ENCODE results near the gene NFYC. TPM values are rescaled to one million over a fixed set of nuclear protein-coding genes. Genes with fewer than 3 reads are reported as not detected.
"Not testable (repeated sequence)": the region's sequence is repeated elsewhere in the genome, so short reads cannot be mapped to it uniquely, and the experiment has no call there.

Gene NFYC
- total RNA-seq, 2 experiments from 2014 or later: 65.0 to 66.6 TPM

- DNase-seq; H3K27me3 Mint-ChIP-seq; H3K4me3 Mint-ChIP-seq; ATAC-seq (ENCODE audit: low read depth); H3K9me3 Mint-ChIP-seq: not testable (repeated sequence)
- peaks cover 35% of the 10 kb centered on the region for H3K4me1 Mint-ChIP-seq
- H3K36me3 Mint-ChIP-seq: peaks cover 15% of the 10 kb centered on the region
- H3K27ac Mint-ChIP-seq: peak overlapping the region; percentile 34
- POLR2A ChIA-PET: interaction anchor here (5.9 kb wide), 1 partner anchor 11 kb away, joined by 43 read pairs; the partner anchor contains the start of gene NFYC
Measured at GRCh38 chr1:40702810-40703209, 11.3 kb downstream of the NFYC start.

- Mint-ChIP-seq H3K27me3 (no peaks in the 10 kb centered on the region), H3K36me3 (peaks cover 15% of the 10 kb centered on the region), H3K9me3 (no peaks in the 10 kb centered on the region), H3K4me1 (peaks cover 37% of the 10 kb centered on the region), H3K27ac (no peak overlapping the region), H3K4me3 (no peak overlapping the region)
- DNase-seq (no peak), ATAC-seq (ENCODE audit: low read depth) (no peak)
- POLR2A ChIA-PET: interaction anchor here (5.9 kb wide), 1 partner anchor 11 kb away, joined by 43 read pairs; the partner anchor contains the start of gene NFYC
Measured at GRCh38 chr1:40703316-40703715, 11.8 kb downstream of the NFYC start.

- peaks cover 28% of the 10 kb centered on the region for H3K4me1 Mint-ChIP-seq
- POLR2A ChIA-PET: interaction anchor here (5.9 kb wide), 1 partner anchor 13 kb away, joined by 43 read pairs; the partner anchor contains the start of gene NFYC
Measured at GRCh38 chr1:40704817-40705733, 13.6 kb downstream of the NFYC start.

DNA sequence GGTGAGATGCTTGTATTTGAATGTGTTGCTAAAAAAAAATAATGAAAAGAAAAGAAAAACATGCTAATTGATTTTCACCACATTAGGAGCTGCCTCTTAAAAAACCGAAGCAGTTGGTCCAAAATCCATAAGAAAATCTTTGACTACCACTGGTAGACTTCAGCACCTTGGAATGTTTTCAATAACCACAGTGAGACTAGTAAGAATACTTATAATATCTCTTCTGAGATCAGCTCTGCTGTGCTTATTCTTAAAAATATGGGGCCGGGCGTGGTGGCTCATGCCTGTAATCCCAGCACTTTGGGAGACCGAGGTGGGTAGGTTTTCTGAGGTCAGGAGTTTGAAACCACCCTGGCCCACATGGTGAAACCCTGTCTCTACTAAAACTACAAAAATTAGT, 15.1 kb downstream of the NFYC start:
- POLR2A ChIA-PET: interaction anchor here (6.5 kb wide), 1 partner anchor 14 kb away, joined by 82 read pairs; the partner anchor contains the start of gene NFYC
- H3K9me3 Mint-ChIP-seq: no peaks in the 10 kb centered on the region
- peaks cover 17% of the 10 kb centered on the region for H3K36me3 Mint-ChIP-seq
- no peak overlapping the region for H3K27ac Mint-ChIP-seq
- ATAC-seq (ENCODE audit: low read depth) (no peak), DNase-seq (no peak)
- no peaks in the 10 kb centered on the region for H3K27me3 Mint-ChIP-seq
- no peak overlapping the region for H3K4me3 Mint-ChIP-seq
- H3K4me1 Mint-ChIP-seq: peaks cover 39% of the 10 kb centered on the region

More at GRCh38 chr1:40704817-40705733, 13.6 kb downstream of the NFYC start:
- no peak for DNase-seq
- Mint-ChIP-seq H3K27me3 (no peaks in the 10 kb centered on the region), H3K36me3 (peaks cover 17% of the 10 kb centered on the region), H3K9me3 (no peaks in the 10 kb centered on the region), H3K27ac (no peak overlapping the region), H3K4me3 (no peak overlapping the region)
- no peak for ATAC-seq (ENCODE audit: low read depth)

DNA sequence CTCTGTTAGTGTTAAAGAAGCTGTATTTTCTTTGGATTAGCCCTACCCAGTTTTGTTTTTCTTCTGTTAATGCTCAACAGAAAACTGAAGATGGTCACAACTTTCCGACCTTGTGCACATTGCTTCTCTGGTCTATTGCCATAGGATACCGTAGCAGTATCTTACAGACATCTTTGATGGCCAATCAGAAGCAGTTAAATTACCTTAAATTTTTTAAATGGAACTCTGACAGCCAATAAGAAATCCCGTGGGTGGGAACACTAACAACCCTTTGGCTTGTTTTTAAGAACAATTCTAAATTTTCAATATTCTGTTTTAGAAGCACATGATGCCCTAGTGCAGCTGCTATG, 17.2 kb downstream of the NFYC start:
- H3K9me3 Mint-ChIP-seq: no peaks in the 10 kb centered on the region
- peak overlapping the region; percentile 93 for H3K27ac Mint-ChIP-seq

DNA sequence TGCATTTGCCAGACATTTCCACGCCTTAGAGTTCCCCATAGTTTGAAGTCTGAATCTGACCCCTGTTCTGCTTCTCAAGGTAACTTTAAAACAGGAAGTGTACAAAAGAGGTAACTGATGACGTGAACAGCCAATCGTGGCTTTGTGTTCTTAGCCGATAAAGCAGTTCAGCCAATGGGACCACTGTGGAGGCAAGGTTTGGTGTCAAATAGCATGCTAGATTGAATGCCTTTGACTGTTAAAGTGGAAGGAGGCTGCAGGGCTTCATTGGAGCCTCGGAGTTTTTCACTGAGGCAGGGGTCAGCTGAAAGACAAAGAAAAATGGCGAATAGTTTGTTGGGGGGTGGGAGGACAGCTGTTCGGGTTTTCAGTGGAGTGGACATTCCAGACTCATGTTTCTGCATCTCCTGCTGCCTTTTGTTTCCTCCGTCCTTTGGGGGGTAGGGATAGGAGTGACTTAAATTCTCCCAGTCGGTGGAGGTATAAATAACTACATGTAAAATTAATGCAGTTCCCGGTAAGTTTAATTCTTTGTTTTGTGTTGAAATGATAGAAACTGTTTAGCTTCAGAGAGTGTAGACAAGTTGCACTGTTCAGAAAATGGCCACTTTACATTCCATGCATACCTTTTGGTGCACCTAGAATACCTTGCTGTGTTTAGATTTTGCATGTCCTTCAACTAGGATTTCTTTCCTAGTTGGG, 17.7 kb downstream of the NFYC start:
- no peaks in the 10 kb centered on the region for H3K27me3 Mint-ChIP-seq
- peak overlapping the region; percentile 92 for H3K4me3 Mint-ChIP-seq
- POLR2A ChIA-PET: interaction anchor here (0.8 to 6.5 kb wide), 4 partner anchors 12 to 271 kb away, joined by 3 to 82 read pairs (median 4); partner anchors contain the start of genes CTPS1 and NFYC
- ATAC-seq (ENCODE audit: low read depth) (peak; percentile 97), DNase-seq (peak; percentile 47)
- H3K4me1 Mint-ChIP-seq: peaks cover 37% of the 10 kb centered on the region
- peak overlapping the region; percentile 93 for H3K27ac Mint-ChIP-seq
- H3K9me3 Mint-ChIP-seq: no peaks in the 10 kb centered on the region
- peaks cover 16% of the 10 kb centered on the region for H3K36me3 Mint-ChIP-seq

More for the DNA sequence above, 17.2 kb downstream of the NFYC start:
- DNase-seq: no peak
- peaks cover 17% of the 10 kb centered on the region for H3K36me3 Mint-ChIP-seq
- peak overlapping the region; percentile 92 for H3K4me3 Mint-ChIP-seq
- POLR2A ChIA-PET: interaction anchor here (0.8 to 6.5 kb wide), 5 partner anchors 12 to 271 kb away, joined by 3 to 82 read pairs (median 3); partner anchors contain the start of genes CITED4, CTPS1 and NFYC
- no peaks in the 10 kb centered on the region for H3K27me3 Mint-ChIP-seq
- H3K4me1 Mint-ChIP-seq: peaks cover 39% of the 10 kb centered on the region
- ATAC-seq (ENCODE audit: low read depth): peak; percentile 83

GRCh38 chr1:40709802-40710278, 18.3 kb downstream of the NFYC start:
- Mint-ChIP-seq H3K9me3 (no peaks in the 10 kb centered on the region), H3K4me3 (peak overlapping the region; percentile 92), H3K4me1 (peaks cover 37% of the 10 kb centered on the region), H3K27me3 (no peaks in the 10 kb centered on the region), H3K36me3 (peaks cover 13% of the 10 kb centered on the region), H3K27ac (peak overlapping the region; percentile 93)
- DNase-seq (no peak), ATAC-seq (ENCODE audit: low read depth) (no peak)
- POLR2A ChIA-PET: interaction anchor here (1.2 to 6.5 kb wide), 2 partner anchors 17 to 67 kb away, joined by 4 to 82 read pairs; partner anchors contain the start of gene NFYC

GRCh38 chr1:40710581-40711315, 19.2 kb downstream of the NFYC start:
- no peak for DNase-seq
- Mint-ChIP-seq H3K9me3 (no peaks in the 10 kb centered on the region), H3K4me1 (peaks cover 40% of the 10 kb centered on the region), H3K27ac (peak overlapping the region; percentile 80), H3K27me3 (no peaks in the 10 kb centered on the region), H3K36me3 (peaks cover 16% of the 10 kb centered on the region), H3K4me3 (peak overlapping the region; percentile 92)
- no peak for ATAC-seq (ENCODE audit: low read depth)
- POLR2A ChIA-PET: interaction anchor here (0.8 to 6.5 kb wide), 2 partner anchors 18 to 85 kb away, joined by 3 to 82 read pairs; partner anchors contain the start of gene NFYC

DNA sequence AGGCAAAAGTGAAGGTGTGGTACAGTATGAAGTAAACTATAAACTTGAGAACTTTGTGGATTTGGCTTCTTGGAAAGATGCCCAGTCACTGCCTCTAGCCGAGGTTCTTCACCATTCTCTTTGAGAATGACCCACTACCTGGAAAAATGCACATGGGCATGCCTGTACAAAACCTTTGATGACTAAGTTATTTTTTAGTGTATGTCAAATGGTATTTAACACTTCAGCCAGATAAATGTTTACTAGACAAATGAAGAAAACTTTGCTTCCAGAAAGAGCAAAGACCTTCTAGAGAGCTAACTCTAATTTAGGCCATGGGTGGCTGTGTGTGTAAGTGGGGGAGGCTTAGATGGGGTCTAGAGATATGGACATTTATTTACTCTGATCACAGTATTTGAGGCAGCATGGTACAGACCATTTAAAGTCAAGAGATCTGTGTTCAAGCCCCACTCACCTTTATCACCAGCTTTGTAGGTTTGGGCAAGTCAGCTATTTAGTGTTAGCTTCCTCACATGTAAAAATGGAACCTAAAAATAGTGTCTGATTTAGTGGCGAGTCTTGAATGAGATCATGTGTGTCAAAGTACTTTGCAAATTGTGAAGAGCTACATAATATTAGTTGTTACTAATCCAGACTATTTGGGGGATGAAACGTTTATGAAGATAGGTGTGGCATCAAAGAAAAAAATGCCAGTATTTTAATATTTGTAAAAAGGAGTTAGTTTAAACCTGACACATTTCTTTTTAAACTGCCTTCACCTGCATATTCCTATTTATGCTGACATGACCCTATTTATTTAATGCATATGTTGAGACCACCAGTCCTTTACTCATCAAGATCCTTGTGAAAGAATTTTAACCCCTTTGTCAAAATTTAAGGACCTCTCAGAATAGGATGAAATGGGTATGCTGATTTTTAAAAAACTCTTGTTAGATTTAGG, 20.2 kb downstream of the NFYC start:
- H3K27me3 Mint-ChIP-seq: no peaks in the 10 kb centered on the region
- POLR2A ChIA-PET: interaction anchor here (0.8 to 6.5 kb wide), 2 partner anchors 19 to 86 kb away, joined by 3 to 82 read pairs; partner anchors contain the start of gene NFYC
- no peaks in the 10 kb centered on the region for H3K9me3 Mint-ChIP-seq
- peaks cover 43% of the 10 kb centered on the region for H3K4me1 Mint-ChIP-seq
- peak overlapping the region; percentile 92 for H3K4me3 Mint-ChIP-seq
- no peak for DNase-seq
- H3K36me3 Mint-ChIP-seq: peaks cover 19% of the 10 kb centered on the region
- H3K27ac Mint-ChIP-seq: peak overlapping the region; percentile 80
- ATAC-seq (ENCODE audit: low read depth): no peak

DNA sequence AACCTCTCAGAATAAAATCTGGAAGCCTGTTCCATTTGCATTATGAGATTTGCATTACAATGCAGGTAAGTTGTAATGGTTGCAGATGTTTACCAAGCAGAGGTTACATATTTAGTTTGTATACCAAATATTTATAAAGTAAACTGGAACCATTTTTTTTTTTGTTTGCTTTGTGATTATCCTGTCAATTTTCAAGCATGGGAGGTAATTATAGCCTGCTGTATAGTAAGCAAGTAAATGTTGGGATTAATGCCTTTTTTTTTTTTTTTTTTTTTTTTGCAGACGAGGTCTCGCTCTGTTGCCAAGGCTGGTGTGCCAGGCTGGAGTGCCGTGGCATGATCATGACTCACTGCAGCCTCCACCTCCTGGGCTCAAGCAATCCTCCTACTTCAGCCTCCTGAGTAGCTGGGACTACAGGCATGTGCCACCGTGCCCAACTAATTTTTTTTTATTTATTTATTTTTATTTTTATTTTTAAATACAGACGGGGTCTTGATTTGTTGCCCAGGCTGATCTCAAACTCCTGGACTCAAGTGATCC, 21.0 kb downstream of the NFYC start:
- Mint-ChIP-seq H3K4me3 (peak overlapping the region; percentile 92), H3K27ac (peak overlapping the region; percentile 87), H3K36me3 (peaks cover 23% of the 10 kb centered on the region), H3K9me3 (no peaks in the 10 kb centered on the region), H3K27me3 (no peaks in the 10 kb centered on the region), H3K4me1 (peaks cover 45% of the 10 kb centered on the region)
- POLR2A ChIA-PET: interaction anchor here (0.7 to 6.5 kb wide), 2 partner anchors 19 to 22 kb away, joined by 3 to 82 read pairs; partner anchors contain the start of gene NFYC
- DNase-seq (no peak), ATAC-seq (ENCODE audit: low read depth) (no peak)

DNA sequence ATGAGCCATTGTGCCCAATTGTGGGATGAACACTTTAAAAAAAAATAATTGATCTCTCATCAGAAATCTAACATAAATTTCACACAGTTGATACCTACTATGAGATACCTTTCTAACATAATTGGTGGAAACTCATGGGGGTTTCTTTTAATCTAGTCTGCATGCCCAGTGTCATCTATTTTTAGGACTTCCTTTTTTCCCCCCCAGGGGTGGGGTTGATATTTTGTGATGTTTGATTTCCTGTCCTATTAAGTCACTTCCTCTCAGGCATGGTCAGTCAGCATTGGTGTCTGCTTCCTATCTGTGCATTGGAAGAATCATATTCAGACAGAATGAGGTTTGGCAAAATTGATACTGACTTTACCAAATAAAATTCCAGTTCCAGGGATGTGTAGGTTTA, 21.5 kb downstream of the NFYC start:
- Mint-ChIP-seq H3K27ac (peak overlapping the region; percentile 87), H3K27me3 (no peaks in the 10 kb centered on the region), H3K36me3 (peaks cover 23% of the 10 kb centered on the region), H3K4me1 (peaks cover 45% of the 10 kb centered on the region), H3K9me3 (no peaks in the 10 kb centered on the region), H3K4me3 (peak overlapping the region; percentile 76)
- POLR2A ChIA-PET: interaction anchor here (0.7 kb wide), 1 partner anchor 23 kb away, joined by 3 read pairs; no protein-coding TSS in a partner anchor
- DNase-seq: no peak
- peak; percentile 21 for ATAC-seq (ENCODE audit: low read depth)

All from activated naive CD8-positive, alpha-beta T cell treated with anti-CD3 and anti-CD28 coated beads, Interleukin-2, amount 10 ng/mL, durations not matched to agents 7 days and 5 days (primary cell).